A549 (cell line): Measurements from ENCODE around the gene ACYP2. TPM values are rescaled to one million over a fixed set of nuclear protein-coding genes. Genes with fewer than 3 reads are reported as not detected.
"Not testable (repeated sequence)": the region's sequence is repeated elsewhere in the genome, so short reads cannot be mapped to it uniquely, and the experiment has no call there.

Source experiments
- ATAC-seq, 2 experiments: fragments of 200-7000 bp in 1 of 2; fragments of >200 bp in 1 of 2; cut with Nextera tagmentation in 1 of 2; cut with Tn5 transposase in 1 of 2; 3 replicates each; pipeline versions ENCODE4 v1.8.0 to v1.9.1; 2018 to 2020; ENCODE audit warnings: mild to moderate bottlenecking in 1 of 2, moderate library complexity in 1 of 2
- CTCF ChIA-PET: fragments of 300-600 bp; sonication (Branson Sonifier 250); formaldehyde crosslinking; extraction: SDS; loops from one replicate; lab custom pipeline; 2021; ENCODE audit warnings: antibody characterized with exemption, inconsistent platforms; lab: Yijun Ruan, JAX
- POLR2A ChIA-PET: fragments of 350-600 bp; formaldehyde crosslinking; extraction: SDS; loops from one replicate; lab custom pipeline; 2021; ENCODE audit warnings: antibody characterized with exemption, inconsistent platforms; lab: Yijun Ruan, JAX
- DNase-seq, 2 experiments: peaks; one replicate each; pipeline versions ENCODE4 v3.0.0 to v3.0.0-alpha.2; 2011 to 2016; ENCODE audit warnings: low read depth in 1 of 2, low spot score in 1 of 2
- FAIRE-seq: peaks from 2 replicates; lab custom pipeline; 2011; peaks lifted over from hg19 to GRCh38; lab: Jason Lieb, UNC
- H3K27ac ChIP-seq, 2 experiments: fragments of >200 bp; sonication (Bioruptor Twin); formaldehyde crosslinking; 3 replicates each; pipeline ENCODE4 v1.5.1; 2016 to 2017
- H3K4me1 ChIP-seq: fragments of >200 bp; sonication (Bioruptor Twin); formaldehyde crosslinking; 3 replicates; pipeline ENCODE4 v1.6.1; 2016
- H3K4me2 ChIP-seq: fragments of >200 bp; sonication (Bioruptor Twin); formaldehyde crosslinking; 3 replicates; pipeline ENCODE4 v1.6.1; 2016
- H3K4me3 ChIP-seq: fragments of >200 bp; sonication (Bioruptor Twin); formaldehyde crosslinking; 3 replicates; pipeline ENCODE4 v1.5.1; 2016
- H3K9me3 ChIP-seq: fragments of >200 bp; sonication (Bioruptor Twin); formaldehyde crosslinking; 3 replicates; pipeline ENCODE4 v1.6.1; 2016
- BHLHE40 ChIP-seq: IDR thresholded peaks from 2 replicates; pipeline ENCODE4 v1.6.1; 2012; ENCODE audit warnings: low read depth, low read length, inconsistent platforms
- CBX2 ChIP-seq: fragments of 200-600 bp; sonication (generic); IDR thresholded peaks from 2 replicates; pipeline ENCODE4 v1.6.1; 2016; ENCODE audit warnings: low read depth, mild to moderate bottlenecking, borderline replicate concordance
- EHF ChIP-seq: fragments of 250-450 bp; sonication (Bioruptor Pico); IDR thresholded peaks from 2 replicates; pipeline ENCODE4 v1.5.0; 2020; ENCODE audit warnings: mild to moderate bottlenecking
- EP300 ChIP-seq, 2 experiments: fragments of >200 bp; sonication (Bioruptor Twin); formaldehyde crosslinking; IDR thresholded peaks; 2 replicates in 1 of 2; 3 replicates in 1 of 2; pipeline ENCODE4 v1.6.1; 2016 to 2017
- HDAC2 ChIP-seq: fragments of 200-600 bp; sonication (generic); IDR thresholded peaks from 2 replicates; pipeline ENCODE4 v1.6.1; 2016
- KDM1A ChIP-seq: fragments of 200-600 bp; sonication (generic); IDR thresholded peaks from 2 replicates; pipeline ENCODE4 v1.6.1; 2016; ENCODE audit warnings: low read depth, mild to moderate bottlenecking
- KDM5A ChIP-seq: fragments of 200-600 bp; sonication (generic); IDR thresholded peaks from 2 replicates; pipeline ENCODE4 v1.6.1; 2016; ENCODE audit warnings: antibody characterized with exemption, mild to moderate bottlenecking
- MYC ChIP-seq: IDR thresholded peaks from 2 replicates; pipeline ENCODE4 v1.6.1; 2012; ENCODE audit warnings: mild to moderate bottlenecking, inconsistent platforms, low read length, improper control_type of control experiment, borderline replicate concordance
- NFE2L2 ChIP-seq: fragments of 150-350 bp; conservative IDR thresholded peaks from 2 replicates; pipeline ENCODE4 v1.6.1; 2014; ENCODE audit warnings: low read length
- NPAS2 ChIP-seq: fragments of 250-450 bp; sonication (Bioruptor Pico); IDR thresholded peaks from 2 replicates; pipeline ENCODE4 v1.8.0; 2022; ENCODE audit warnings: mild to moderate bottlenecking, moderate library complexity, borderline replicate concordance
- NR3C1 ChIP-seq: fragments of >200 bp; sonication (Bioruptor Twin); formaldehyde crosslinking; IDR thresholded peaks from 3 replicates; pipeline ENCODE4 v1.6.1; 2017
- RARB ChIP-seq: fragments of 250-450 bp; sonication (Bioruptor Pico); IDR thresholded peaks from 2 replicates; pipeline ENCODE4 v1.8.0; 2021; ENCODE audit warnings: mild to moderate bottlenecking, moderate library complexity
- RCOR1 ChIP-seq: fragments of 150-350 bp; IDR thresholded peaks from 2 replicates; pipeline ENCODE4 v1.6.1; 2014; ENCODE audit warnings: antibody characterized with exemption, low read length, low read depth
- SREBF2 ChIP-seq: fragments of 450-650 bp; IDR thresholded peaks from 2 replicates; pipeline ENCODE4 v1.6.1; 2014; ENCODE audit warnings: mild to moderate bottlenecking, moderate library complexity
- TFCP2L1 ChIP-seq: fragments of 250-450 bp; sonication (Bioruptor Pico); IDR thresholded peaks from 2 replicates; pipeline ENCODE4 v1.5.0; 2021; ENCODE audit warnings: mild to moderate bottlenecking
- TP53 ChIP-seq: fragments of 250-450 bp; sonication (Bioruptor Pico); IDR thresholded peaks from 2 replicates; pipeline ENCODE4 v1.5.0; 2021; ENCODE audit warnings: mild to moderate bottlenecking, moderate library complexity
- ZSCAN20 ChIP-seq: fragments of 250-450 bp; sonication (Bioruptor Pico); IDR thresholded peaks from 2 replicates; pipeline ENCODE4 v1.8.0; 2022; ENCODE audit warnings: mild to moderate bottlenecking, moderate library complexity
- WGBS: methylation state at CpG from one replicate; pipeline ENCODE4 v1.1.6; 2017; ENCODE audit errors: missing lambda C conversion rate; 5-methylcytosine and 5-hydroxymethylcytosine counted together
- polyA plus RNA-seq, 4 experiments: library from polyadenylated mRNA; depleted of rRNA in 3 of 4; stranded (reverse); fragments of >200 nt; fragmentation: RNase III in 1 of 4; extraction: RNeasy Plus Mini Kit Qiagen cat#74134 plus additional on column Dnase treatment in 1 of 4; gene quantifications; 2 replicates in 3 of 4; 3 replicates in 1 of 4; pipeline ENCODE4 v1.2.3, GENCODE V29; 2011 to 2017
- TF ChIP-seq, protein P1 (sequence below): fragments of 150-350 bp; IDR thresholded peaks from 2 replicates; pipeline ENCODE4 v1.6.1; 2014; ENCODE audit warnings: low read depth, mild to moderate bottlenecking, low read length
- TF ChIP-seq, protein P2 (sequence below): fragments of >200 bp; sonication (Bioruptor Twin); formaldehyde crosslinking; IDR thresholded peaks from 3 replicates; pipeline ENCODE4 v1.5.1; 2016
- TF ChIP-seq, protein P3 (sequence below): fragments of 450-650 bp; IDR thresholded peaks from 2 replicates; pipeline ENCODE4 v1.6.1; 2014; ENCODE audit warnings: antibody characterized with exemption
- TF ChIP-seq, protein P4 (sequence below): IDR thresholded peaks from 2 replicates; pipeline ENCODE4 v1.6.1; 2012
- TF ChIP-seq, protein P5 (sequence below): fragments of >200 bp; sonication (Bioruptor Twin); formaldehyde crosslinking; IDR thresholded peaks from 2 replicates; pipeline ENCODE4 v1.6.1; 2016

ACYP2 gene
- polyA plus RNA-seq, 2 of the 4 experiments (the other 2 are of a cell fraction) = 10.0 to 11.4 TPM

DNA sequence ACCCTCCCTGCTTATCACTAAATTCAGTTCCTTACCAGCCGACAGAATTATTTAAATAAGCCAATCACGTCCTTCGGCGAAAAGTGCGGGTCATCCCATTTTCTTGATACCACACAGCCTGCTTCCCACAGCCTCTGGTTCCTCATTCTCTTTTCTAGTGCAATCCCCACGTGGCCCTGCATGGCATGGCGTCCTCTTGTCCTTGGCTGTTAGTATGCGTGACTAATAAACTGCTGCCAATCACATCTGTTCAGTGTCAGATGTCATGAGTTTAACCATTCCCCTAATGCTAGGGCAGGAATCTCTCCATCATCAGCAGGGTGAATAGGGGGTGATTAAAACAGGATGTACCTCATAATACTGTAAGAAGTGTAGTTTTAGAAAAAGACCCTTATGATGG is 203.4 kb downstream of the ACYP2 start:
- 55% methylated on average over 8 of the region's 8 CpGs for WGBS
- ChIA-PET CTCF (interaction anchor here (1.2 to 1.4 kb wide), 2 partner anchors 9 to 10 kb away, joined by 3 to 6 read pairs; no protein-coding TSS in a partner anchor), POLR2A (no interaction called here)
- H3K4me3 ChIP-seq = no peak overlapping the region
- H3K27ac ChIP-seq = no peak overlapping the region
- FAIRE-seq (no peak), DNase-seq (no peak), ATAC-seq (0 out of 6 replicates have a peak, but pooled peaks of 1 of the 2 experiments have one; percentile 59)
- TF ChIP-seq RARB (no peak), RCOR1 (no peak), CBX2 (no peak), ZSCAN20 (no peak), SREBF2 (no peak), BHLHE40 (no peak), TP53 (no peak), EHF (no peak)
- TF ChIP-seq, protein P1, sequence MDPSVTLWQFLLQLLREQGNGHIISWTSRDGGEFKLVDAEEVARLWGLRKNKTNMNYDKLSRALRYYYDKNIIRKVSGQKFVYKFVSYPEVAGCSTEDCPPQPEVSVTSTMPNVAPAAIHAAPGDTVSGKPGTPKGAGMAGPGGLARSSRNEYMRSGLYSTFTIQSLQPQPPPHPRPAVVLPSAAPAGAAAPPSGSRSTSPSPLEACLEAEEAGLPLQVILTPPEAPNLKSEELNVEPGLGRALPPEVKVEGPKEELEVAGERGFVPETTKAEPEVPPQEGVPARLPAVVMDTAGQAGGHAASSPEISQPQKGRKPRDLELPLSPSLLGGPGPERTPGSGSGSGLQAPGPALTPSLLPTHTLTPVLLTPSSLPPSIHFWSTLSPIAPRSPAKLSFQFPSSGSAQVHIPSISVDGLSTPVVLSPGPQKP = no peak
- TF ChIP-seq, protein P2, sequence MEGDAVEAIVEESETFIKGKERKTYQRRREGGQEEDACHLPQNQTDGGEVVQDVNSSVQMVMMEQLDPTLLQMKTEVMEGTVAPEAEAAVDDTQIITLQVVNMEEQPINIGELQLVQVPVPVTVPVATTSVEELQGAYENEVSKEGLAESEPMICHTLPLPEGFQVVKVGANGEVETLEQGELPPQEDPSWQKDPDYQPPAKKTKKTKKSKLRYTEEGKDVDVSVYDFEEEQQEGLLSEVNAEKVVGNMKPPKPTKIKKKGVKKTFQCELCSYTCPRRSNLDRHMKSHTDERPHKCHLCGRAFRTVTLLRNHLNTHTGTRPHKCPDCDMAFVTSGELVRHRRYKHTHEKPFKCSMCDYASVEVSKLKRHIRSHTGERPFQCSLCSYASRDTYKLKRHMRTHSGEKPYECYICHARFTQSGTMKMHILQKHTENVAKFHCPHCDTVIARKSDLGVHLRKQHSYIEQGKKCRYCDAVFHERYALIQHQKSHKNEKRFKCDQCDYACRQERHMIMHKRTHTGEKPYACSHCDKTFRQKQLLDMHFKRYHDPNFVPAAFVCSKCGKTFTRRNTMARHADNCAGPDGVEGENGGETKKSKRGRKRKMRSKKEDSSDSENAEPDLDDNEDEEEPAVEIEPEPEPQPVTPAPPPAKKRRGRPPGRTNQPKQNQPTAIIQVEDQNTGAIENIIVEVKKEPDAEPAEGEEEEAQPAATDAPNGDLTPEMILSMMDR = no peak
- H3K4me1 ChIP-seq = no peaks in the 10 kb centered on the region
- H3K9me3 ChIP-seq = no peaks in the 10 kb centered on the region
- no peak overlapping the region for H3K4me2 ChIP-seq

DNA sequence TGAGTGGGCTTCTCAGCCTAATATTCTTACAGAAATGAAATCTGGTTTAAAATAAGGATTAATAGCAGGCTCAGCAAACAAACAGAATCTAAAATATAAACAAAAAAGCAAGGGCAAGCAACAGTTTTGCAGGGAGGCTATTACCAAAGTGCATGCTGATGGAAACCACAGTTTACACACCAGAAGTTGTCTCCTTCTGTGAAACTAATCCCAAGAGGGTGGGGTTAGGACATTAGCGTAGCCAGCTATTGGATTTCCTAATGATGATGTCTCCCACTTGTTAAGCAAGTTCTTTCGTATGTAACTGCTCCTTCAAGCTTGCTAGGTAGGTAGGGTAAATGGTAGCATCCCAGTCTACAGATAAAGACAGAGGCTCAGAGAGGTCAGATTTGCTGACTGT is 205.6 kb downstream of the ACYP2 start:
- Histone ChIP-seq H3K27ac (no peak overlapping the region), H3K4me2 (no peak overlapping the region), H3K4me3 (no peak overlapping the region), H3K4me1 (no peaks in the 10 kb centered on the region), H3K9me3 (peaks cover 10% of the 10 kb centered on the region; the same call in 1 of the 3 replicates)
- no peak; a peak in 1 of 6 replicates for ATAC-seq
- TF ChIP-seq, protein P1 = no peak
- TF ChIP-seq EP300 (IDR thresholded peaks at IDR 0.05) (no peak), RCOR1 (no peak), NFE2L2 (no peak), MYC (no peak), NPAS2 (CRISPR knock-in tag) (no peak), HDAC2 (no peak), TFCP2L1 (CRISPR knock-in tag) (no peak), TP53 (no peak), NR3C1 (no peak), KDM5A (no peak), KDM1A (no peak)
- TF ChIP-seq, protein P3, sequence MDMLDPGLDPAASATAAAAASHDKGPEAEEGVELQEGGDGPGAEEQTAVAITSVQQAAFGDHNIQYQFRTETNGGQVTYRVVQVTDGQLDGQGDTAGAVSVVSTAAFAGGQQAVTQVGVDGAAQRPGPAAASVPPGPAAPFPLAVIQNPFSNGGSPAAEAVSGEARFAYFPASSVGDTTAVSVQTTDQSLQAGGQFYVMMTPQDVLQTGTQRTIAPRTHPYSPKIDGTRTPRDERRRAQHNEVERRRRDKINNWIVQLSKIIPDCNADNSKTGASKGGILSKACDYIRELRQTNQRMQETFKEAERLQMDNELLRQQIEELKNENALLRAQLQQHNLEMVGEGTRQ = no peak
- TF ChIP-seq, protein P4, sequence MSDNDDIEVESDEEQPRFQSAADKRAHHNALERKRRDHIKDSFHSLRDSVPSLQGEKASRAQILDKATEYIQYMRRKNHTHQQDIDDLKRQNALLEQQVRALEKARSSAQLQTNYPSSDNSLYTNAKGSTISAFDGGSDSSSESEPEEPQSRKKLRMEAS = no peak
- TF ChIP-seq, protein P5, sequence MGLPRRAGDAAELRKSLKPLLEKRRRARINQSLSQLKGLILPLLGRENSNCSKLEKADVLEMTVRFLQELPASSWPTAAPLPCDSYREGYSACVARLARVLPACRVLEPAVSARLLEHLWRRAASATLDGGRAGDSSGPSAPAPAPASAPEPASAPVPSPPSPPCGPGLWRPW = no peak
- DNase-seq = no peak
- CTCF ChIA-PET = no interaction called here
- no peak for FAIRE-seq
- WGBS = 12% methylated on average over 2 of the region's 2 CpGs
- POLR2A ChIA-PET = no interaction called here

DNA sequence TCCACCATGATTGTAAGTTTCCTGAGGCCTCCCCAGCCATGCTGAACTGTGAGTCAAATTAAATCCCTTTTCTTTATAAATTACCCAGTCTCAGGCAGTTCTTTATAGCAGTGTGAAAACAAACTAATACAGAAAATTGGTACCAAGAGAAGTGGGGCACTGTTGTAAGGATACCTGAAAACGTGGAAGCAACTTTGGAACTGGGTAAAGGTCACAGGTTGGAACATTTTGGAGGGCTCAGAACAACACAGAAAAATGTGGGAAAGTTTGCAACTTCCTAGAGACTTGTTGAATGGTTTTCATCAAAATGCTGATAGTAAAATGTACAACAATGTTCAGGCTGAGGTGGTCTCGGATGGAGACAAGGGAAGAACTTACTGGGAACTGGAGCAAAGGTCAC is 209.1 kb downstream of the ACYP2 start:
- FAIRE-seq, ATAC-seq: not testable (repeated sequence)
- WGBS = 36% methylated on average over 2 of the region's 2 CpGs

More for the DNA sequence above, 209.1 kb downstream of the ACYP2 start:
- CTCF ChIA-PET, DNase-seq, H3K27ac ChIP-seq, H3K4me3 ChIP-seq, H3K9me3 ChIP-seq, H3K4me2 ChIP-seq, H3K4me1 ChIP-seq, POLR2A ChIA-PET: not testable (repeated sequence)
